ENCODE measurements around the gene EIF5A2. TPM values are rescaled to one million over a fixed set of nuclear protein-coding genes. Genes with fewer than 3 reads are reported as not detected.

The EIF5A2 gene
- total and polyA plus RNA-seq, 12 donors, result 0.94 to 11.2 (median 4.0) TPM

DNA sequence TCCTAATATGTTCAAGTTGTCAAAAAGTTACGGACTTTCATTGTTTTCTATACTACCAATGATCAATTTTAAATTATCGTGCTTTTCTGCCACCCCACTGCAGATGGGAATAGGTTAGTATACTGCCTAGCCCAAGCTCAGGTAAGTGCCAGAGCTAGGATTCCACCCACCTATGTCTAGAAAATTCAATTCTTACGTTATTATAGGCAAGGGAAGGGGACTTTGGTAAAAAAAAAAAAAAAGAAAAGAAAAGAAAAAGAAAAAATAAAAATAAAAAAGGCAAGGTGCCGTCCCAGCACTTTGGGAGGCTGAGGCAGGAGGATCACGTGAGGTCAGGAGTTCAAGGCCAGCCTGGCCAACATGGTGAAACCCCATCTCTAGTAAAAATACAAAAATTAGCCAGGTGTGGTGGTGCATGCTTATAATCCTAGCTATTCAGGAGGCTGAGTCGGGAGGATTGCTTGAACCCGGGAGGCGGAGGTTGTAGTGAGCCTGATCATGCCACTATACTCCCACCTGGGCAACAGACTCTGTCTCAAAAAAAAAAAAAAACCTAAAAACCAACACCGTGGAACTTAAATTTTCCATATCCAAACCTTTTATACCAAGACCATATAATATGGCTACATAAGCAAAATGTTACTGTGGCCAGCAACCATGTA lies 39.7 kb downstream of the EIF5A2 start:
- Histone ChIP-seq H3K9me3 (replicated peaks in 1 of 3) (no peaks in the 10 kb centered on the region), H3K27ac (peak overlapping the region in 1 of 5 donors; percentile 84), H3K4me1 (replicated peaks in 1 of 2) (peaks cover 12 to 30% of the 10 kb centered on the region in 2 donors), H3K4me3 (peak overlapping the region in 1 of 4 donors; percentile 86), H3K27me3 (no peaks in the 10 kb centered on the region), H3K36me3 (replicated peaks in 1 of 2) (peaks cover 0 to 31% of the 10 kb centered on the region in 2 donors)
- intact Hi-C loops (cut with DNase I), result no loop called here
- no peak for DNase-seq
- 87 to 90% (median 88%) methylated on average over 9 of the region's 9 CpGs for WGBS, 4 donors
- no peak for TF ChIP-seq POLR2A (IDR thresholded peaks at IDR 0.05)
- TF ChIP-seq, protein P1, sequence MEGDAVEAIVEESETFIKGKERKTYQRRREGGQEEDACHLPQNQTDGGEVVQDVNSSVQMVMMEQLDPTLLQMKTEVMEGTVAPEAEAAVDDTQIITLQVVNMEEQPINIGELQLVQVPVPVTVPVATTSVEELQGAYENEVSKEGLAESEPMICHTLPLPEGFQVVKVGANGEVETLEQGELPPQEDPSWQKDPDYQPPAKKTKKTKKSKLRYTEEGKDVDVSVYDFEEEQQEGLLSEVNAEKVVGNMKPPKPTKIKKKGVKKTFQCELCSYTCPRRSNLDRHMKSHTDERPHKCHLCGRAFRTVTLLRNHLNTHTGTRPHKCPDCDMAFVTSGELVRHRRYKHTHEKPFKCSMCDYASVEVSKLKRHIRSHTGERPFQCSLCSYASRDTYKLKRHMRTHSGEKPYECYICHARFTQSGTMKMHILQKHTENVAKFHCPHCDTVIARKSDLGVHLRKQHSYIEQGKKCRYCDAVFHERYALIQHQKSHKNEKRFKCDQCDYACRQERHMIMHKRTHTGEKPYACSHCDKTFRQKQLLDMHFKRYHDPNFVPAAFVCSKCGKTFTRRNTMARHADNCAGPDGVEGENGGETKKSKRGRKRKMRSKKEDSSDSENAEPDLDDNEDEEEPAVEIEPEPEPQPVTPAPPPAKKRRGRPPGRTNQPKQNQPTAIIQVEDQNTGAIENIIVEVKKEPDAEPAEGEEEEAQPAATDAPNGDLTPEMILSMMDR (IDR thresholded peaks at IDR 0.05), result no peak

- peaks cover 12 to 30% of the 10 kb centered on the region in 2 donors for H3K4me1 ChIP-seq (replicated peaks in 1 of 2)
- no peak for DNase-seq
- H3K27me3 ChIP-seq, result no peaks in the 10 kb centered on the region
- intact Hi-C loops (cut with DNase I), result no loop called here
- 52 to 59% (median 57%) methylated on average over 1 of the region's 1 CpG for WGBS, 4 donors
- H3K36me3 ChIP-seq (replicated peaks in 1 of 2), result peaks cover 0 to 31% of the 10 kb centered on the region in 2 donors
- H3K27ac ChIP-seq, result peak overlapping the region in 1 of 5 donors; percentile 13
- H3K9me3 ChIP-seq (replicated peaks in 1 of 3), result no peaks in the 10 kb centered on the region
- H3K4me3 ChIP-seq, result no peak overlapping the region
- TF ChIP-seq, protein P1 (IDR thresholded peaks at IDR 0.05), result no peak
- no peak for TF ChIP-seq POLR2A (IDR thresholded peaks at IDR 0.05)
Measured at GRCh38 chr3:170867143-170867937, 41.1 kb downstream of the EIF5A2 start.

- no peak for TF ChIP-seq POLR2A (IDR thresholded peaks at IDR 0.05)
- TF ChIP-seq, protein P1 (IDR thresholded peaks at IDR 0.05), result no peak
- no peak for DNase-seq
- H3K4me1 ChIP-seq (replicated peaks in 1 of 2), result peaks cover 12 to 30% of the 10 kb centered on the region in 2 donors
- intact Hi-C loops (cut with DNase I), result no loop called here
- peaks cover 0 to 31% of the 10 kb centered on the region in 2 donors for H3K36me3 ChIP-seq (replicated peaks in 1 of 2)
- H3K4me3 ChIP-seq, result no peak overlapping the region
- 88 to 95% (median 91%) methylated on average over 3 of the region's 3 CpGs for WGBS, 4 donors
- no peak overlapping the region for H3K27ac ChIP-seq
- no peaks in the 10 kb centered on the region for H3K27me3 ChIP-seq
- no peaks in the 10 kb centered on the region for H3K9me3 ChIP-seq (replicated peaks in 1 of 3)
Measured at GRCh38 chr3:170866499-170866898, 41.9 kb downstream of the EIF5A2 start.

- WGBS, 4 donors, result 89 to 90% (median 90%) methylated on average over 10 of the region's 10 CpGs
- DNase-seq, result no peak
- Histone ChIP-seq H3K9me3 (replicated peaks in 1 of 3) (no peaks in the 10 kb centered on the region), H3K27me3 (no peaks in the 10 kb centered on the region), H3K27ac (no peak overlapping the region), H3K4me1 (replicated peaks in 1 of 2) (peaks cover 9 to 27% of the 10 kb centered on the region in 2 donors), H3K36me3 (replicated peaks in 1 of 2) (peaks cover 0 to 31% of the 10 kb centered on the region in 2 donors), H3K4me3 (no peak overlapping the region)
- TF ChIP-seq, protein P1 (IDR thresholded peaks at IDR 0.05), result no peak
- no peak for TF ChIP-seq POLR2A (IDR thresholded peaks at IDR 0.05)
- intact Hi-C loops (cut with DNase I), result no loop called here
Measured at GRCh38 chr3:170865209-170866094, 43.0 kb downstream of the EIF5A2 start.

Measured in adrenal gland (tissue), 12 donors.